ENCODE data around the gene MAFF.

GRCh38 chr22:38203090-38203810, 1.5 kb downstream of the MAFF start:
- TF ChIP-seq CTCF (IDR thresholded peaks at IDR 0.05; ENCODE audit: low read depth, low read length, poor library complexity, severe bottlenecking) (no peak), EZH2phosphoT487 (IDR thresholded peaks at IDR 0.05; ENCODE audit: borderline replicate concordance, low read length) (no peak)

All from DOHH2 (cell line).